ENCODE results near the gene GPATCH2L. TPM values are rescaled to one million over a fixed set of nuclear protein-coding genes. Genes with fewer than 3 reads are reported as not detected.

Gene GPATCH2L
- total RNA-seq, 6 experiments from 2014 or later = 38.3 to 44.8 (median 41.9) TPM

DNA sequence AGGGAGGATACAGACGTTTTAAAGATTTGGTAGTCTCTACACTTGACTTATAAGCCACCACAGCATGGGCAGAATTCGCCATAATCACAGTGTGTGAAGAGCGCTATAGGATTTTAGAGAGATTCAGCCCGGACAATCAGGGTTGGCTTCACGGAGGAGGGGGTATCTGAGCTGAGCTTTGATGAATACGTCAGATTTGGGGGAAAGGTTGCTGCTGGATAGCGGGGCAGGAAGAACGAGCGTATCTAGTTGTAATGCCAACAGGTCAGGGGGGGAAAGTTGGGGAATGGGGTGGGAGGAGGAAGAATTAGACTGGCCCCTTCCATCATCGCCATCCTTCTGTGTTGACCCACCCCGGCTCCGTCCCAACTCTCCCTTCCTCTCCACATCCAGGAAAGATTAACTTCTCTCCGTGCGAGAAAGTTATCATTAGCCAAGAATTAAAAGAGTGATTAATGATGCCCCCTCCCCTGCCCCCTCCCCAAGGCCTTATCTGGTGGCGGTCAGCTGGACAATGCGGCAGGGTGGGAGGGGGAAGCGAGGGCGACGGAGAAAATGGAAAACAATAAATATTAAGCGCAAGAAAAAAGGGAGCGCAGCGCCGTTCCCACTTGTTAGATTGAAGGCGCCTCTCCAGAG lies 13.5 kb upstream of the GPATCH2L start:
- peaks cover 50% of the 10 kb centered on the region for H3K27me3 Mint-ChIP-seq (ENCODE audit: insufficient read depth)
- H3K27ac Mint-ChIP-seq = no peak overlapping the region
- H3K4me1 Mint-ChIP-seq (ENCODE audit: low read depth) = no peaks in the 10 kb centered on the region
- TF ChIP-seq, protein P1, sequence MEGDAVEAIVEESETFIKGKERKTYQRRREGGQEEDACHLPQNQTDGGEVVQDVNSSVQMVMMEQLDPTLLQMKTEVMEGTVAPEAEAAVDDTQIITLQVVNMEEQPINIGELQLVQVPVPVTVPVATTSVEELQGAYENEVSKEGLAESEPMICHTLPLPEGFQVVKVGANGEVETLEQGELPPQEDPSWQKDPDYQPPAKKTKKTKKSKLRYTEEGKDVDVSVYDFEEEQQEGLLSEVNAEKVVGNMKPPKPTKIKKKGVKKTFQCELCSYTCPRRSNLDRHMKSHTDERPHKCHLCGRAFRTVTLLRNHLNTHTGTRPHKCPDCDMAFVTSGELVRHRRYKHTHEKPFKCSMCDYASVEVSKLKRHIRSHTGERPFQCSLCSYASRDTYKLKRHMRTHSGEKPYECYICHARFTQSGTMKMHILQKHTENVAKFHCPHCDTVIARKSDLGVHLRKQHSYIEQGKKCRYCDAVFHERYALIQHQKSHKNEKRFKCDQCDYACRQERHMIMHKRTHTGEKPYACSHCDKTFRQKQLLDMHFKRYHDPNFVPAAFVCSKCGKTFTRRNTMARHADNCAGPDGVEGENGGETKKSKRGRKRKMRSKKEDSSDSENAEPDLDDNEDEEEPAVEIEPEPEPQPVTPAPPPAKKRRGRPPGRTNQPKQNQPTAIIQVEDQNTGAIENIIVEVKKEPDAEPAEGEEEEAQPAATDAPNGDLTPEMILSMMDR (IDR thresholded peaks at IDR 0.05) = no peak
- no peaks in the 10 kb centered on the region for H3K9me3 Mint-ChIP-seq
- H3K4me3 Mint-ChIP-seq = no peak overlapping the region
- H3K36me3 Mint-ChIP-seq (ENCODE audit: low read depth) = no peaks in the 10 kb centered on the region
- DNase-seq = no peak

DNA sequence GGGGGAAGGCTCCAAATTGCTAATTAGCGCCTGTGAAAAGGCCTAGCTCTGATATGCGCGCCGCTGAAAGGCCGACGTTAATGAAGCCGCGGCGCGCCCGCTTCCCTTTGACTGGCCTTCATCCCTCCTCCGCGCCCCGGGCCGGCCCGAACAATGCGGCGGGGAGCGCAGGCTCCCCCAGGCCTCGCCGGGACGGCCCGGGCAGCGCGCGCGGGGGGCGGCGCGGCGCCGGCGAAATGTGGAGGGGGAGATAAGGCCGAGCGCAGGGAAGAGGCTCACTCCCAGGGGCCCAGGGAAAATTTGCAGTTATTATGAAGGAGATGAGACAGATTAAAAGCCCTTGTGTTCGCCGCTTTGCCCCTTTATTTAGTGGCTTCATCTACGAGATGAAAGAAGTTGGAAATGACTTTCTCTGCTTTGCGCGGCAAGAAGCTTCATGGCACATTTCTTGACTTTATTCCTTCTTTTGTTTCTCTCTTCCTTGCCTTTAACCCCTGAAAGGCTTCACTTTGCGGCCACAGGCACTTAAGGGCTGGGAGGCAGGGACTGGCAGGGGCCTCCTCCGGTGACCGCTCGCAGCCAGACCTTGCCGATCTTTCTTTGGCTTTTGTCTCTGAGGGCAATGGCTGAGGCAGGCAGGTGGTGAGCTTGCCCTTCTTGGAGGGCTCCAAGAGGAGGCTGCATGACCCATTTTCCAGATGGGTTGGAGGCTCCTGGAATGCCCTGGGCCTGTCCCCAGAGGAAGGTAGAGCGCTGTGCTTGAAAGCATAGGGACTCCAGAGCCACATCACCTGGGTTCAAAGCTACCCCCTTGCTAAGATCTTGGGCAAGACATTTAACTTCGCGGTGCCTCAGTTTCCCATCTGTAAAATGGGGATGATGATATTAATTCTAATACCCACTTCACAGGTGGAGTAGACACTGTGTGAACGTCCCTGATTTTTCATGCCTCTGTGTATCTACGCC lies 12.7 kb upstream of the GPATCH2L start:
- DNase-seq = no peak
- Mint-ChIP-seq H3K9me3 (no peaks in the 10 kb centered on the region), H3K27ac (no peak overlapping the region), H3K27me3 (ENCODE audit: insufficient read depth) (peaks cover 48% of the 10 kb centered on the region), H3K4me1 (ENCODE audit: low read depth) (no peaks in the 10 kb centered on the region), H3K4me3 (no peak overlapping the region), H3K36me3 (ENCODE audit: low read depth) (no peaks in the 10 kb centered on the region)
- TF ChIP-seq, protein P1 (IDR thresholded peaks at IDR 0.05) = no peak

DNA sequence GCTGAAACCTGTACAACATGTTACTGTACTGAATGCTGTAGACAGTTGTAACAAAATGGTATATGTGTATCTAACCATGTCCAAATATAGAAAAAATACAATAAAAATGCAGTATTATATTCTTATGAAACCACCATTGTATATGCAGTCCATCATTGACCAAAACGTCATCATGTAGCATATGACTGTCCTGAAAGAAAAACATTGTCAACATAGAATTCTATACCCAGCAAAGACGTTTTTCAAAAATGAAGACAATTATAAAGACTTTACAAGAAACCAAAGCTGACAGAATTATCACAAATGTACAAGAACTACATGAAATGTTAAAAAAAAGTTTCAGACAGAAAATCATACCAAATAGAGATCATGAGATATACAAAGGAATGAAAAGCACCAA lies 8.1 kb upstream of the GPATCH2L start:
- peaks cover 21% of the 10 kb centered on the region for H3K27me3 Mint-ChIP-seq (ENCODE audit: insufficient read depth)
- TF ChIP-seq, protein P1 (IDR thresholded peaks at IDR 0.05) = no peak
- no peaks in the 10 kb centered on the region for H3K36me3 Mint-ChIP-seq (ENCODE audit: low read depth)
- no peak overlapping the region for H3K4me3 Mint-ChIP-seq
- no peaks in the 10 kb centered on the region for H3K4me1 Mint-ChIP-seq (ENCODE audit: low read depth)
- H3K9me3 Mint-ChIP-seq = no peaks in the 10 kb centered on the region
- no peak overlapping the region for H3K27ac Mint-ChIP-seq
- DNase-seq = no peak

DNA sequence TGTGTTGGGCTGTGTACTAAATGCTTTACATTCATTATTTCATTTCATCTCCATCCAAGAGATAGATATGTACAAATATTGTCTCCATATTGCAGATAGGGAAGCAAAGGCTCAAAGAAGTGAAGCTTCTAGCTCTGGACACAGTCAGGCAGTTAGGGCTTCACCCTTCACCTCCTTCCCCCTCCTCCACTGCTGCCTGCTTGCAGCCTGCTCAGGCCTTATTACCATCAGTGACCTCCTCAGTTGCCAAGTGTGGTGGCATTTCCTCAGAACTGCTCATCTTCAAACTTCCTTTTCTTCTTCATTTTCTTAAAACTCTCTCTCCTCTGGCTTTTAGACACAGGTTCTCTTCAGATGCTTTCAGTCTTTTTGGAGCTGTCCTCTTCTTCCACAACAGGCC lies 4.7 kb upstream of the GPATCH2L start:
- peaks cover 5% of the 10 kb centered on the region for H3K4me1 Mint-ChIP-seq (ENCODE audit: low read depth)
- no peaks in the 10 kb centered on the region for H3K36me3 Mint-ChIP-seq (ENCODE audit: low read depth)
- no peak for DNase-seq
- H3K4me3 Mint-ChIP-seq = no peak overlapping the region
- H3K9me3 Mint-ChIP-seq = no peaks in the 10 kb centered on the region
- H3K27ac Mint-ChIP-seq = no peak overlapping the region
- TF ChIP-seq, protein P1 (IDR thresholded peaks at IDR 0.05) = no peak
- peaks cover 5% of the 10 kb centered on the region for H3K27me3 Mint-ChIP-seq (ENCODE audit: insufficient read depth)

DNA sequence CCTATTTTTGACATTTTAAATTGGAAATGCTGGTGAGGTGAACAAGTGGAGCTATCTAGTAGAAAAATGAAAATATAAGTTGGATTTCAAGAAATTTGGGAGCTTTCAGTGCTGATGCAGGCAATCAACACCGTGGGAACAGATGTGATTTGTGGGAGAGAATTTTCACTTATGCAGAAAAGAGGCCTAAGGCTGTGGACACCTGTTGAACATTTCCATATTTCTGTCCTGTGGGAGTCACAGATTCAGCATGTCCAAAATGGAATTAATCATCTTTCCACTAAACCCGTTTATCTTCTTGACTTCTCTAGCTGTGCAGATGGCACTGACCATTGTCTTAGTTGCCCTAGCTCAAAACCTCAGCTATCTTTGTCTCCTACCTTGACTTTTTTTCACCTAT lies 2.5 kb upstream of the GPATCH2L start:
- Mint-ChIP-seq H3K9me3 (no peaks in the 10 kb centered on the region), H3K27ac (no peak overlapping the region), H3K4me1 (ENCODE audit: low read depth) (peaks cover 23% of the 10 kb centered on the region), H3K36me3 (ENCODE audit: low read depth) (peaks cover 11% of the 10 kb centered on the region), H3K27me3 (ENCODE audit: insufficient read depth) (peaks cover 7% of the 10 kb centered on the region), H3K4me3 (no peak overlapping the region)
- TF ChIP-seq, protein P1 (IDR thresholded peaks at IDR 0.05) = no peak
- no peak for DNase-seq
